Measurements from ENCODE around the gene PIGL.

DNA sequence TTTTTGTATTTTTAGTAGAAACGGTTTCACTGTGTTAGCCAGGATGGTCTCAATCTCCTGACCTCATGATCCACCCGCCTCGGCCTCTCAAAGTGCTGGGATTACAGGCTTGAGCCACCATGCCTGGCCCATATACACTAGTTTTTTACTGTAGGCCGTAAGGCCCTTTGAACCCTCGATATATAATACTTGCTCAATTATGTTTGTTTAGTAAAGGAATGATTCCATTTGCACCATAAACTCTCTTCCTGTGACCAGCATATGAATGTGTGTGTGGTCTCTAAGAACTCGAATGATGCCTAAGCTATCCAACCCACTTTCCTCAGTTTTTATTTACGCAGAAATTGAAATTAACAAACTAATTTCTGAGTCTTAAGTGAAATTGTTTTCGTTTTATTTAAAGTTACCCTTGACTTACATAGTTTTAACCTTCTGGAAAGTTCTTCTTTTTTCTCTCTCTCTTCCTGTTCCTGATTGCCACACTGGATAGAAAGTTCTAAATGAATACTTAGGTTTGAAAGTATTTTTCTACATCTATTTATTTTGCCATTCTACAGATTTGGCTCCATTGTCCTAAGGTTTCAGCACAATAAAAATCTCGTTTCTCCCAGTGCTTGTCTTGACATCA is 37.9 kb downstream of the PIGL start:
- TF ChIP-seq, protein P1, sequence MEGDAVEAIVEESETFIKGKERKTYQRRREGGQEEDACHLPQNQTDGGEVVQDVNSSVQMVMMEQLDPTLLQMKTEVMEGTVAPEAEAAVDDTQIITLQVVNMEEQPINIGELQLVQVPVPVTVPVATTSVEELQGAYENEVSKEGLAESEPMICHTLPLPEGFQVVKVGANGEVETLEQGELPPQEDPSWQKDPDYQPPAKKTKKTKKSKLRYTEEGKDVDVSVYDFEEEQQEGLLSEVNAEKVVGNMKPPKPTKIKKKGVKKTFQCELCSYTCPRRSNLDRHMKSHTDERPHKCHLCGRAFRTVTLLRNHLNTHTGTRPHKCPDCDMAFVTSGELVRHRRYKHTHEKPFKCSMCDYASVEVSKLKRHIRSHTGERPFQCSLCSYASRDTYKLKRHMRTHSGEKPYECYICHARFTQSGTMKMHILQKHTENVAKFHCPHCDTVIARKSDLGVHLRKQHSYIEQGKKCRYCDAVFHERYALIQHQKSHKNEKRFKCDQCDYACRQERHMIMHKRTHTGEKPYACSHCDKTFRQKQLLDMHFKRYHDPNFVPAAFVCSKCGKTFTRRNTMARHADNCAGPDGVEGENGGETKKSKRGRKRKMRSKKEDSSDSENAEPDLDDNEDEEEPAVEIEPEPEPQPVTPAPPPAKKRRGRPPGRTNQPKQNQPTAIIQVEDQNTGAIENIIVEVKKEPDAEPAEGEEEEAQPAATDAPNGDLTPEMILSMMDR (IDR thresholded peaks at IDR 0.05; ENCODE audit: borderline replicate concordance, extremely low read depth, low read length, poor library complexity, severe bottlenecking) = no peak
- no peak for TF ChIP-seq EZH2 (IDR thresholded peaks at IDR 0.05; ENCODE audit: borderline replicate concordance, low read depth, low read length, severe bottlenecking)
